Trophoblast cell (in vitro differentiated cells and primary cell): ENCODE measurements around the gene GHRHR.

Experiments
- DNase-seq, 2 donors: peaks; one replicate each; pipeline ENCODE4 v3.0.0-alpha.2; 2016
- H2AFZ ChIP-seq: 2 replicates; pipeline ENCODE4 v1.6.1; 2013; ENCODE audit warnings: low read length, moderate library complexity, mild to moderate bottlenecking; ENCODE audit not compliant: insufficient read depth, poor library complexity
- H2AK5ac ChIP-seq: 2 replicates; pipeline ENCODE4 v1.6.1; 2013; ENCODE audit warnings: mild to moderate bottlenecking, low read length
- H2BK120ac ChIP-seq: 2 replicates; pipeline ENCODE4 v1.6.1; 2013; ENCODE audit warnings: low read length, mild to moderate bottlenecking, moderate library complexity; ENCODE audit not compliant: insufficient read depth, poor library complexity
- H2BK12ac ChIP-seq: 2 replicates; pipeline ENCODE4 v1.6.1; 2013; ENCODE audit warnings: mild to moderate bottlenecking, low read length, moderate library complexity
- H2BK5ac ChIP-seq: 2 replicates; pipeline ENCODE4 v1.6.1; 2013; ENCODE audit warnings: low read length, low read depth, moderate library complexity, mild to moderate bottlenecking; ENCODE audit not compliant: poor library complexity
- H3K14ac ChIP-seq: 2 replicates; pipeline ENCODE4 v1.6.1; 2013; ENCODE audit warnings: mild to moderate bottlenecking, low read length
- H3K18ac ChIP-seq: 2 replicates; pipeline ENCODE4 v1.6.1; 2013; ENCODE audit warnings: mild to moderate bottlenecking, low read length
- H3K23ac ChIP-seq: 2 replicates; pipeline ENCODE4 v1.6.1; 2013; ENCODE audit warnings: low read length
- H3K27ac ChIP-seq: 2 replicates; pipeline ENCODE4 v1.5.1; 2013; ENCODE audit warnings: low read depth, mild to moderate bottlenecking, inconsistent platforms, low read length, moderate library complexity
- H3K27me3 ChIP-seq: 2 replicates; pipeline ENCODE4 v1.6.1; 2013; ENCODE audit warnings: inconsistent platforms, mild to moderate bottlenecking, low read length, moderate library complexity; ENCODE audit not compliant: insufficient read depth
- H3K36me3 ChIP-seq, 2 experiments: 1 replicate in 1 of 2; 2 replicates in 1 of 2; pipeline ENCODE4 v1.6.1; 2013; ENCODE audit warnings: low read length in 2 of 2, mild to moderate bottlenecking in 2 of 2, moderate library complexity in 1 of 2; ENCODE audit not compliant: insufficient read depth in 2 of 2, control insufficient read depth in 1 of 2
- H3K4ac ChIP-seq: 2 replicates; pipeline ENCODE4 v1.6.1; 2013; ENCODE audit warnings: low read depth, mild to moderate bottlenecking, low read length, moderate library complexity
- H3K4me1 ChIP-seq, 2 experiments: 1 replicate in 1 of 2; 2 replicates in 1 of 2; pipeline ENCODE4 v1.6.1; 2013; ENCODE audit warnings: low read length in 2 of 2, mild to moderate bottlenecking in 2 of 2, moderate library complexity in 1 of 2; ENCODE audit not compliant: insufficient read depth in 2 of 2, control insufficient read depth in 1 of 2
- H3K4me2 ChIP-seq: 2 replicates; pipeline ENCODE4 v1.6.1; 2013; ENCODE audit warnings: inconsistent platforms, mild to moderate bottlenecking, low read length, moderate library complexity
- H3K4me3 ChIP-seq: 2 replicates; pipeline ENCODE4 v1.5.1; 2013; ENCODE audit warnings: mild to moderate bottlenecking, low read depth, low read length, inconsistent platforms
- H3K79me1 ChIP-seq: one replicate; pipeline ENCODE4 v1.6.1; 2013; ENCODE audit warnings: low read length
- H3K79me2 ChIP-seq: 2 replicates; pipeline ENCODE4 v1.6.1; 2013; ENCODE audit warnings: low read length, mild to moderate bottlenecking; ENCODE audit not compliant: control insufficient read depth, insufficient read depth, poor library complexity
- H3K9ac ChIP-seq: 2 replicates; pipeline ENCODE4 v1.6.1; 2013; ENCODE audit warnings: mild to moderate bottlenecking, low read length
- H3K9me3 ChIP-seq: 2 replicates; pipeline ENCODE4 v1.6.1; 2013; ENCODE audit warnings: low read depth, mild to moderate bottlenecking, control low read depth, inconsistent platforms, low read length; ENCODE audit not compliant: insufficient read depth
- H4K12ac ChIP-seq: 2 replicates; pipeline ENCODE4 v1.6.1; 2013; ENCODE audit warnings: low read depth, mild to moderate bottlenecking, low read length, moderate library complexity
- H4K8ac ChIP-seq: 2 replicates; pipeline ENCODE4 v1.6.1; 2013; ENCODE audit warnings: low read depth, mild to moderate bottlenecking, low read length, moderate library complexity
- H4K91ac ChIP-seq: one replicate; pipeline ENCODE4 v1.6.1; 2013; ENCODE audit warnings: low read depth, mild to moderate bottlenecking, low read length, moderate library complexity
- WGBS: extraction: QIAGEN DNeasy Blood & Tissue Kit; methylation state at CpG from one replicate; pipeline ENCODE4 v1.1.7; 2013; ENCODE audit warnings: missing lambda C conversion rate; ENCODE audit not compliant: insufficient read length, insufficient coverage; ENCODE audit errors: extremely low coverage; 5-methylcytosine and 5-hydroxymethylcytosine counted together

The GHRHR gene

GRCh38 chr7:30974605-30975255, 11.0 kb downstream of the GHRHR start:
- no peak overlapping the region for H3K9ac ChIP-seq
- H3K27me3 ChIP-seq = no peaks in the 10 kb centered on the region
- no peak overlapping the region for H3K4me3 ChIP-seq
- no peak overlapping the region for H4K91ac ChIP-seq
- H2AFZ ChIP-seq = no peak overlapping the region
- H2AK5ac ChIP-seq = no peak overlapping the region
- H4K8ac ChIP-seq = no peak overlapping the region
- no peak overlapping the region for H2BK120ac ChIP-seq
- no peaks in the 10 kb centered on the region for H3K36me3 ChIP-seq
- no peaks in the 10 kb centered on the region for H3K79me1 ChIP-seq
- no peaks in the 10 kb centered on the region for H3K4me1 ChIP-seq
- no peak overlapping the region for H3K4me2 ChIP-seq
- H2BK5ac ChIP-seq = no peak overlapping the region
- H3K79me2 ChIP-seq = no peaks in the 10 kb centered on the region
- no CpG with 5 or more reads among the region's 7 CpGs for WGBS
- H4K12ac ChIP-seq = no peak overlapping the region
- H2BK12ac ChIP-seq = no peak overlapping the region
- H3K14ac ChIP-seq = no peak overlapping the region
- no peaks in the 10 kb centered on the region for H3K9me3 ChIP-seq
- H3K27ac ChIP-seq = no peak overlapping the region
- H3K4ac ChIP-seq = no peak overlapping the region
- DNase-seq = peak; percentile 66 to 84
- H3K18ac ChIP-seq = no peak overlapping the region
- no peak overlapping the region for H3K23ac ChIP-seq

- H4K12ac ChIP-seq = no peak overlapping the region
- H3K79me1 ChIP-seq = no peaks in the 10 kb centered on the region
- no peaks in the 10 kb centered on the region for H3K36me3 ChIP-seq
- no peak overlapping the region for H2AK5ac ChIP-seq
- H3K18ac ChIP-seq = no peak overlapping the region
- no peak overlapping the region for H2BK5ac ChIP-seq
- no peak overlapping the region for H4K8ac ChIP-seq
- H3K9ac ChIP-seq = no peak overlapping the region
- H4K91ac ChIP-seq = no peak overlapping the region
- no peaks in the 10 kb centered on the region for H3K4me1 ChIP-seq
- no peaks in the 10 kb centered on the region for H3K79me2 ChIP-seq
- no peak overlapping the region for H3K4me3 ChIP-seq
- no peak overlapping the region for H2BK120ac ChIP-seq
- H3K4ac ChIP-seq = no peak overlapping the region
- DNase-seq = no peak
- no peak overlapping the region for H2AFZ ChIP-seq
- H3K23ac ChIP-seq = no peak overlapping the region
- no peak overlapping the region for H3K27ac ChIP-seq
- no peaks in the 10 kb centered on the region for H3K27me3 ChIP-seq
- no CpG with 5 or more reads among the region's 5 CpGs for WGBS
- H3K9me3 ChIP-seq = no peaks in the 10 kb centered on the region
- no peak overlapping the region for H2BK12ac ChIP-seq
- no peak overlapping the region for H3K4me2 ChIP-seq
- H3K14ac ChIP-seq = no peak overlapping the region
These were observed 11.6 kb downstream of the GHRHR start for GRCh38 chr7:30975256-30975899.

- Histone ChIP-seq H3K4me1 (no peaks in the 10 kb centered on the region), H3K4ac (no peak overlapping the region), H2BK12ac (no peak overlapping the region), H3K27ac (no peak overlapping the region), H4K12ac (no peak overlapping the region), H2AK5ac (no peak overlapping the region), H3K14ac (no peak overlapping the region), H2AFZ (no peak overlapping the region), H3K36me3 (no peaks in the 10 kb centered on the region), H3K4me2 (no peak overlapping the region), H3K79me2 (no peaks in the 10 kb centered on the region), H3K9me3 (no peaks in the 10 kb centered on the region), H3K18ac (no peak overlapping the region), H3K27me3 (no peaks in the 10 kb centered on the region), H4K8ac (no peak overlapping the region), H3K4me3 (no peak overlapping the region), H2BK120ac (no peak overlapping the region), H3K23ac (no peak overlapping the region), H4K91ac (no peak overlapping the region), H3K9ac (no peak overlapping the region), H3K79me1 (no peaks in the 10 kb centered on the region), H2BK5ac (no peak overlapping the region)
- WGBS = no CpG with 5 or more reads among the region's 5 CpGs
- DNase-seq = no peak
These were observed 12.6 kb downstream of the GHRHR start for GRCh38 chr7:30976381-30976780.

GRCh38 chr7:30977222-30977621, 13.5 kb downstream of the GHRHR start:
- no peak overlapping the region for H4K91ac ChIP-seq
- no peak overlapping the region for H3K4me3 ChIP-seq
- no peak overlapping the region for H3K14ac ChIP-seq
- no peaks in the 10 kb centered on the region for H3K4me1 ChIP-seq
- no peak overlapping the region for H2BK120ac ChIP-seq
- no peaks in the 10 kb centered on the region for H3K79me2 ChIP-seq
- no peak overlapping the region for H3K23ac ChIP-seq
- no peaks in the 10 kb centered on the region for H3K79me1 ChIP-seq
- H3K9ac ChIP-seq = no peak overlapping the region
- H2BK12ac ChIP-seq = no peak overlapping the region
- no peak overlapping the region for H3K4me2 ChIP-seq
- no peaks in the 10 kb centered on the region for H3K27me3 ChIP-seq
- H3K4ac ChIP-seq = no peak overlapping the region
- no peak overlapping the region for H2AFZ ChIP-seq
- H4K8ac ChIP-seq = no peak overlapping the region
- H3K9me3 ChIP-seq = no peaks in the 10 kb centered on the region
- H3K18ac ChIP-seq = no peak overlapping the region
- no peak for DNase-seq
- no peak overlapping the region for H4K12ac ChIP-seq
- no peak overlapping the region for H2BK5ac ChIP-seq
- H3K27ac ChIP-seq = no peak overlapping the region
- H2AK5ac ChIP-seq = no peak overlapping the region
- H3K36me3 ChIP-seq = no peaks in the 10 kb centered on the region
- no CpG with 5 or more reads among the region's 1 CpG for WGBS
